GM08714 (cell line): ENCODE results near the gene SLC35A1.
A peak's percentile ranks its signal among the peaks of the same experiment; 100 is the strongest.
"Not testable (repeated sequence)": the region's sequence is repeated elsewhere in the genome, so short reads cannot be mapped to it uniquely, and the experiment has no call there.

Experiments
- H3K4me3 ChIP-seq: fragments of 200-500 bp; sonication (Bioruptor generic); 2 replicates; pipeline ENCODE4 v1.5.1; 2014; ENCODE audit warnings: mild to moderate bottlenecking, low read length, inconsistent platforms
- ZNF274 ChIP-seq: IDR thresholded peaks from 2 replicates; pipeline ENCODE4 v1.6.1; 2012; ENCODE audit warnings: mild to moderate bottlenecking, low read depth, low read length

The SLC35A1 gene, protein sequence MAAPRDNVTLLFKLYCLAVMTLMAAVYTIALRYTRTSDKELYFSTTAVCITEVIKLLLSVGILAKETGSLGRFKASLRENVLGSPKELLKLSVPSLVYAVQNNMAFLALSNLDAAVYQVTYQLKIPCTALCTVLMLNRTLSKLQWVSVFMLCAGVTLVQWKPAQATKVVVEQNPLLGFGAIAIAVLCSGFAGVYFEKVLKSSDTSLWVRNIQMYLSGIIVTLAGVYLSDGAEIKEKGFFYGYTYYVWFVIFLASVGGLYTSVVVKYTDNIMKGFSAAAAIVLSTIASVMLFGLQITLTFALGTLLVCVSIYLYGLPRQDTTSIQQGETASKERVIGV

DNA sequence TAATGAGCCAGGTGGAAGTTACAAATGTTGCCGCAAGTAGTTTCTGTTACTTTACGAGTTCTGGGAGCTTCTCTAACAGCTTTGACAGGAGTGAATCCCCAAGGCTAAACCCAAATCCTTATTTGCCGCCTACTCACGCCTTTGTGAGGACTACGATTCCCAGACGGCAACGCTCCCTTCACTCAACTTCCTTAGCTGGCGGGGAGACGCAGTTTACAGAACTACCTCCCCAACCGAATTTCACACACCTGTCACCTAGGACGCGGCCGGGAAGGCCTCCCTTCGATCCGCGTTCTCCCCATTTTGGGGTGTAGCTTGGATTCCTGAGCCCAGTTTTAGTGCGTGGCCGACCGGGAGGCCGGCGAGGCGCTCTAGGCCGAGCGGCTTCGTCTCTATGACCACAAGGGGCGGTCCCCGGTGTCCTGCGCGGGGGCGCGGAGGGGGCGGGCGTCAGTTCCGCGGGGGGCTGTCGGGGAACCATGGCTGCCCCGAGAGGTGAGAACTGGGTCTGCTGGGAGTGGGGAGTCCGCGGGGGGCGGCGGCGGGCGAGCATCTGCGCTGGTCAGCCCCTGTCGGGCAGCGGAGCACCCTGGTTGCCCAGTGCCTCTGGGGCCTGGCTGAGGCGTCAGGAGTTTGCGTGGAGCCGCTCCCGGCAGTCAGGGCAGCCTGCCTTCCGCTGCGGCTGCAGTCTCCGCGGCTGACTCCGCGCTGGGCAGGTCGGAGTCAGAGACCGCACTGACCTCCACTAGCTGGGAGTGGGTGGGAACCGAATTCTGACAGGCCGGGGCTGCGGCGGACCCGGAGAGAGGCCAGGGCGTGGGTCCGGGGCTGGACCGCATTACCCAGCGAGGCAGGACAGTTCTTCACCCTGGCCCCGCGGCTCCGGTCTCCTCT lies at the start of gene SLC35A1:
TSS of gene SLC35A1 (plus strand) at position 450 of the 894 bp plus-strand sequence. CDS start at position 480, 30 bp downstream.
- TF ChIP-seq ZNF274: no peak
- peak within 1 kb of the TSS; percentile 88 for H3K4me3 ChIP-seq

DNA sequence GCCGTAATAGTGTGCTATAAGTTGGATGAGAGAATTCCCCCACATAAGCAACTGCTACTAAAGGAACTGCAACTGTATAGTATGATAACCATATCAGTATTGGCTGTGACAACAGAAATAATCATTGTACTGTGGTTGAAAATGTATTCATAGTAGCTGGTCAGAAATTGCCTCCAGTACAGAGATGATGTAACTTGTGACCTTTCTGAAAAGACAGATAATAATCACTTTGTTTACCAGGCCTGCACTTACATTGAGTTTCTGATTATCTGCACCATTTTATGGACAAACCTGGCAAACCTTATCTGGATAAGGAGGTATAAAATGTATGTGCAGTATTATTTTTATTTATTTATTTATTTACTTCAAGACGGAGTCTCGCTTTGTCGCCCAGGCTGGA lies 46.0 kb upstream of the SLC35A1 start:
- H3K4me3 ChIP-seq: no peak overlapping the region
- TF ChIP-seq ZNF274: no peak

DNA sequence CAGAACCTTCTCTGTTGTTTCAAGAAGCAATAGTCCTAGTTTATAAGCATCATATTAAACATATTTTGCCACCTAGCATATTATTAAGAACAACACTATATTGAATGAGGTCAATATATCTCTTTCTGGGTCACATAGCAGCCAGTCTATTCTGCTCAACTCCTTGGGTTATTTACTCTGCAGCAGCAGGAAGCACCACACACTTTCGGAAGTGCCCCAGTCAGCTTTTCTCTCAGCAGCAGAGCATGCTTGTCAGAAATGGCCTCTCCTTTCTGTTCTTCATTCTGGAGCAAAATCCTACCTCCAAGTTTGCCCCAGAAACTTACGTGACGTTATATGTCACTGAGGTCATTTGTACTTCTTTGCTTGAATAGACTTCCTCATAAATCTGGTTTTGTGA lies 42.3 kb upstream of the SLC35A1 start:
- TF ChIP-seq ZNF274: no peak
- H3K4me3 ChIP-seq: no peak overlapping the region

DNA sequence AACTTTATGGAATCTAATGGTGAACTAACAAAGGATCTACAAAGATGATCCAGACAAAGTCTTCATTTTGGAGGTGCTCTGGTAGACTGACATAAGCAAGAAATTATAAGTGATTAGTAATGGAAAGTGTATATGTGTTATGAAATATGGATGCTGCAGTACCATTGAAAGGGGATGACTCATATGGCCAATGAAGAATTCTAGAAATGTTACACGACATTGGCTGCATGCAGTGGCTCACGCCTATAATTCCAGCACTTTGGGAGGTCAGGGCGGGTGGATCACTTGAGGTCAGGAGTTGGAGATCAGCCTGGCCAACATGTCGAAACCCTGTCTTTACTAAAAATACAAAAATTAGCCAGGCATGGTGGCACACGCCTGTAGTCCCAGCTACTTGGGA lies 41.5 kb upstream of the SLC35A1 start:
- no peak for TF ChIP-seq ZNF274

DNA sequence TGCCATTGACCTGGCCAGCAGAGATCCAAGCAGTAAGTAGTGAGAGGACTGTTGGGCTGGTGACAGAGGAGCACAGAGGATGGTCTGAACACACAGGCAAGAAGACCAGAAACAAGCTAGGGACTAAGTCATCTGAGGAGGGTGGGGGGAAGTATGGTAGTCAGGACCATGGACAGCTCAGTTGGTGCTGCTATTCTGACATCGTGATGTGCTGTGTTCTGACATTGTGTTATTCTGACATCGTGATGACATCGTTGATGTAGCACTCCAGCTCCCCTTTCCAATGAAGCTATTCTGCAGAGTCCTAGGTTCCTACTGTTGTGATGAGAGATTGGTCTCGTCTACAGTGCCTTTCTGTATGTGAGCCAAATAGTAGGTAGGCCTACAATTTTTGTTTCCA lies 36.3 kb upstream of the SLC35A1 start:
- no peak overlapping the region for H3K4me3 ChIP-seq
- TF ChIP-seq ZNF274: no peak

More for the DNA sequence above, 41.5 kb upstream of the SLC35A1 start:
- H3K4me3 ChIP-seq: no peak overlapping the region

DNA sequence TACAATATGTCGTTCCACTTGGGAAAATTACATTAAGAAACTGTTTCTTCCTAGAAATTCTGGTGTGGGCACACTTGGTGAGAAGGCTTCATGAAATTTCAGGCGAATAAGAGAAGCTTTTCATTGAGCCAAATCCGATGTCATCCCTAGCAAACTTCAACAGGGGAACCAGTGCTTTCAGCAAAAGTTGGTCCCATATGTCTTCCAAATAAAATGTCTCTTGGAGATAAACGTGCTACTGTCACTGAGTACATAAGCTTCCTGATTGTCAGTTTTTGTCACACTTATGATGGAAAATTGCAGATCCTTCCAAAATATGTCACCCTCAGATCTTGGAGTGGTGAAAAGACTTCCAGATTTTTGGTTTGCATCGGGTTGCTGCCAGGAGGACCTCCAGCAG lies 31.1 kb upstream of the SLC35A1 start:
- no peak overlapping the region for H3K4me3 ChIP-seq
- no peak for TF ChIP-seq ZNF274

DNA sequence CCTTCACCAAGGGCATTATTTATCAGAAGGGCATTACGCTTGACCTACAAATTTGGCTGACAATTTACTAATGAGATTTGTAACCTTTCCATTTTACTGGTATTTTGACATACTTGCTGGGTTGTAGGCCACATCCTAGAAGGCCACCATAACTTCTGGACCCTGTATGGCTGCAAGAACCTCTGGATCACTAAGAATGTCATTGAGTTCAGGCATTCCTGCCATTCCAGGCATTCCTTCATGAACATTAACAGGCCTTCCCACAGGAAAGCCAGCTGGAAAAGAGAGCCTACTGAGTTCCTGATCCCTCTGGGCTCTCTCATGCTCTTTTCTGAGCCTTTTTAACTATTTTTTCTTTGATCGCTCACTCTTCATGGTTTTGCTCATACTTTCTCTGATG lies 28.4 kb upstream of the SLC35A1 start:
- no peak for TF ChIP-seq ZNF274

DNA sequence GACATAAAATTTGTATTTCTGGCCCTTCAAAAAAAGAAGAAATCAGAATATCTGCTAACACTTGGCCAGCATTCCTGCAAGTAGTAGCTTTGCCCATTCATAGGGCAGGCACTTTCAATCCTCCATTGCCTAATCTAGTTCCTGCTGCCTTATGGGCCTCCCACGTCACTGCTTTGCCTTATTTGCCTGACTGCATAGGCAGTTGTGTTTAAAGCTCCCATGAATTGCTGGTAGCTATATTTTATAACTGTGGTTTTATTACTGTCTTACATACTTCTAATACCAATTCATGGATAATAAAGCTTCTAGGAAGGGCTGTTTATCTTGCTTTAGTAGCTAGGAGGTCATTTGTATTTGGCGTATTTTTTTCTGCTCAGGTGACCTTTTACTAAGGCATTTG lies 7.7 kb upstream of the SLC35A1 start:
- no peak for TF ChIP-seq ZNF274
- no peak overlapping the region for H3K4me3 ChIP-seq

More for the DNA sequence above, 28.4 kb upstream of the SLC35A1 start:
- no peak overlapping the region for H3K4me3 ChIP-seq

DNA sequence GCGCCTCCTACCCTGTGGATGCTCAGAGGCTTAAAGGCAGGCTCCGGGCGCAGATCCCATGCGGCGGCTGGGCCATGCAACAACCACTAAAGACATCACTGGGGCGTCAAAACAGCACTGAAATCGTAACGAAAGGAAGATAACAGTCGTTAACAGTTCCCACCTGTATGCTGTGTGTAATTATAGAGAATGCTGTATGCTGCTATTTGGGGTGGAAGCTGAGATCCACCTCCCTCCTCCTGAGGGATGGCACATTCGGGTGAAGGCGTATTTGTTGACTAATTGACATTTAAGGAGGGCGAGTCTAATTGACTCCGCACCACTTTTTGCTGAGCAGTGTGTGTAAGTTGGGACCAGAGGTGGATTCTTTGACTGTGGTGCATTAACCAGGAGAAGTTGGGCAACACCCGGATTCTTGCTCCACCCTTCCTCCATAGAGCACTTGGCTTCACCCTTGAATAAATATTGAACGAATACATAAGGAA lies 687 bp downstream of the SLC35A1 start:
- peak overlapping the region; percentile 88 for H3K4me3 ChIP-seq
- no peak for TF ChIP-seq ZNF274

DNA sequence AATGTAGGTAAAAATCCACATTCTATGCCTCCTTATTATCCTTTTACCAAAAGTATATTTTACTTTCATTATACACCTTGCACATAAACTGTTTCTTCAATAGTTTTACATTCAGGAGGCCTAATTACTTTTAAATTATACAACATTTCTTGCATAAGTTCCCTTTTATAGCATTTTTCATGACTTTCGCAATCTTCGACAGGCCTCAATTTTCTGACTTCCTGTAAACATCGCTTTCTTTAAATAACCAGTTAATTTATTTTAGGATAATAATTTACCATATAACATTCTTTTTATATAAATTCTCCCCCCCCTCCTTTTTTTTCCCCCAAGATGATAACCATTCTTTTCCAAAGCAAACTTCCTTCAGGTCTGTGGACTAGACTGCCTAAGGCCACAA lies 9.2 kb downstream of the SLC35A1 start:
- no peak overlapping the region for H3K4me3 ChIP-seq
- TF ChIP-seq ZNF274: no peak

DNA sequence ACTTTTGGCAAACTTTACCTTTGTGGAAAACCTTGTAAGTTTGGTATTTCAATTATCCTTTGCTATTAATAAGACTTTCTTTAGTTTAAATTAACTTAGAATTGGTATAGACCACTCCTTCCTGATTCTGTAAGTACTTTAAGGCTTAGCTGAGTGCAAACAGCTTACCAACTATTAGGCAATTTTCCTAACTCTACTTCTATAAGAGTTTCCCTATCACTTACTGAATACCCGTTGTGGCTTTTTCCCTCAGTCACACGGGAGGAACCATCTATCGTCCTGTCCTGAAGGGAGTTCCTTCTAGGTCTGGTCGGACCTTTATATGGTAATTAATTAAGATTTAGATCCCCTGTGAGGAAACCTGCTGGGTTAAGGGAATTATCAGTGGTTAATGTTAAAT lies 9.6 kb downstream of the SLC35A1 start:
- no peak for TF ChIP-seq ZNF274
- no peak overlapping the region for H3K4me3 ChIP-seq

DNA sequence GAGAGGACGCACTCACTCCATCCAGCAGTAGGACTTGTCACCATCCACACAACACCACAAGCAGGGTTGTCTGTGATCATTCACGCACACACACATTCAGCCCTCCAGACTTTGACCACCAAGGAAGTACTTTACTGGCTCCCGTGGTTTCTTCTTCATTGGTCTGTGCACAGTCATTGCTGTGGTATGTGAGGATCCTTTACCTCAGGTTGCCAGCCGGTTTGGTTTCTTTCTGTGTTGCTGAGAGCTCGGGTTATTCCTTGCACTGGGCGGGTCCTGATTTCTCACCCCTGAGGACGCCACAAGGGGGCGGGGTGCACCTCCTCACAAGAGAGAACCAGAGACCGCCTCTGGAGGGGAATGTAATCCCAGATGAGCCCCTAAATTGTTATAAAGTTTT lies 11.2 kb downstream of the SLC35A1 start:
- H3K4me3 ChIP-seq: no peak overlapping the region
- no peak for TF ChIP-seq ZNF274

DNA sequence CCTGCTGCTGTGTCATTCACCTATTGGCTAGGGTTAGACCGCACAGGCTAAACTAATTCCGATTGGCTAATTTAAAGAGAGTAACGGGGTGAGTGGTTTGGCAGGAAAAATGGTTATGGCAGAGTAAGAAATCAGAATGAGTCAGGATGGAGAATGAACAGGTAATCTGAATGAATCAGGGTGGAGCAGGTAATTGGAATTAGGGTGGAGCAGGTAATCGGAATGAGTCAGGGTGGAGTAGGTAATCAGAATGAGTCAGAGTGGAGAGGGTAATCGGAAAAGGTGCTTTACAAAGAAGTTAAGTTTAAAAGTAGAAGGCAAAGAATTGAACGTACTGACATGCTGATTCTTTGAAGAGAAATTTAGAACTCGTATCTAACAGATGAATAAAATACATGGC lies 11.7 kb downstream of the SLC35A1 start:
- no peak for TF ChIP-seq ZNF274

DNA sequence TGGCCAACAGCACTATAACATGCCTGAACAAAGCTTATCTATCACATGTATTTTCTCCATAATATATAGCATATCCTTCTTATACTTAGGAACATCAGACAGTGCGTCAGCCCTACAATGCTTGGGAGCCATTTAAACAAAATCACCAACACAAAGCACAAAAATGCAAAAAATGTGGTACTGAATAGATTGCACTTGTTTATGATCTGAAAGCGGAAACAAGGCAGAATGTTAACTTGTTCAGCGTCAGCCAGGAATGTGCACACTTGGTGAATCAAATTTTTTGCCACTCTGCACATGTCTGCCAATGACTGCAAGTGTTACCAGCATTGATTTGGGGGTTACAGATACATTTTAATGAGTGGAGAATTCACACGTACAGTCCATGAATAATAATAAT lies 14.8 kb downstream of the SLC35A1 start:
- TF ChIP-seq ZNF274: no peak
- H3K4me3 ChIP-seq: no peak overlapping the region

More for the DNA sequence above, 11.7 kb downstream of the SLC35A1 start:
- H3K4me3 ChIP-seq: no peak overlapping the region

DNA sequence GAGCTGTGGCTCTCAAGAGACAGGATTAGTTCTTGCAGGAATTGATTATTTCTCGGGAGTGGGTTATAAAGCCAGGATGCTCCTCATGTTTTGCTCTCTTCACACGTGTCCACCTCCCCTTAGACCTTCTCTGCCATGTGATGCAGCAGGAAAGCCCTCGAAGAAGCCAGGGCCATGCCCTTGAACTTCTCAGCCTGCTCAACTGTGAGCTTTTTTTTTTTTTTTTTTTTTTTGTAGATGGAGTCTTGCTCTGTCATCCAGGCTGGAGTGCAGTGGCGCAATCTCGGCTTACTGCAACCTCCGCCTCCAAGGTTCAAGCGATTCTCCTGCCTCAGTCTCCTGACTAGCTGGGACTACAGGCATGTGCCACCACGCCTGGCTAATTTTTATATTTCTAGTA lies 16.6 kb downstream of the SLC35A1 start:
- H3K4me3 ChIP-seq: not testable (repeated sequence)
